Measurements from ENCODE around the gene EPAS1.

Gene EPAS1

DNA sequence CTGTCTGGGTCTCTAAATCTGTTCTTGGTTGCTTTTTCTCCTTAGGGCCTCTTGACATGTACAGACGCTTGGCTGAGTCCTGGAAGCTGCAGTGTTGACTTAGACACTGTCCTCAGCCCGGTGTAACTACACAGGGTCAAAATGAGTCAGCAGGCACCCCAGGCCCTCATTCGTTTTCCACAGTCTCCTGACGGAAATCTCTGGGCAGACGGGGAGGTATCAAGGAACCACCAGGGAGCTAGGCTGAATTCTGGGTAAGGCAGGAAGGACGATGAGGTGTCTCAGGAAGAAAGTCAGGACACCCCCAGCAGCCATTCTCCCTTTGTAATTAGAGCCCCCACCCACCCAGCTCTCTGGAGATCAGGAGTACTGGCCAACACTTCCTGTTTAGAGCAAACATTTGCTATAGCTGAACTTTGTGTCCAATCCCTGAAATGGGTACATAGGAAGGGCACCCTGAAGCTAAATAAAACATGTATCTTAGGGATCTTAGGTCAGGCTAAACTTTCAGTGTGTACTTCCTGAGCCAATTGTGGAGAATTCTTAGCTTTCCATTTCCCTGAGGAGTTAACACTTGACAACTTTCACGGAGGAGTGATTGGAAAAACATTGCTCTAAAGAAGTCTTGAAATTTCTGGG lies 23.9 kb upstream of the EPAS1 start:
- no peak for DNase-seq (ENCODE audit: low spot score)

DNA sequence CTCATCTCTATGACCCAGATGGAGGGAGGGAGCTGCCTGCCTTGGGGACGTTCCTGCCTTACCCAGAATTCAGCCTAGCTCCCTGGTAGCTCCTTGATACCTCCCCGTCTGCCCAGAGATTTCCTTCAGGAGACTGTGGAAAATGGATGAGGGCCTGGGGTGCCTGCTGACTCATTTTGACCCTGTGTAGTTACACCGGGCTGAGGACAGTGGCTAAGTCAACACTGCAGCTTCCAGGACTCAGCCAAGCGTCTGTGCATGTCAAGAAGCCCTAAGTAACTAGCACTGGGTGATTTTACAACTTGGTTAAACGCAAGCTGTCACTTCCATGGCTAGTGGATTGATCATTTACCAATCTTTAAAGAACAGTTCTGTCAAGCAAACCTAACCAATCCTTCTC lies 23.3 kb upstream of the EPAS1 start:
- DNase-seq (ENCODE audit: low spot score), result no peak

DNA sequence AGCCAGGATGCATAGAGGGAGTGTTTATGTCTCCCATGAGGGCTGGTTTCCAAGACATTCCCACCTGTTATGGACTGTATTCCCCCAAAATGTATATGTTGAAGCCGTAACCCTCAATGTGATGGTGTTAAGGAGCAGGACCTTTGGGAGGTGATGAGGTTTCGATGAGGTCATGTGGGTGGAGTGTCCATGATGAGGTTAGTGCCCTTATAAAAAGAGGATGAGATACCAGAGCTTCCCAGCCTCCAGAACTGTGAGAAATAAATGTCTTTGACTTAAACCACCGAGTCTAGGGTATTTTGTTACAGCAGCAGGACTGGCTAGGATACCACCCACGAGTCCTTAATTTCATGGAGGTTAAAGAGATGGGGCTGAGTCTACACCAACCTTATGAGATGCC lies 22.6 kb upstream of the EPAS1 start:
- no peak for DNase-seq (ENCODE audit: low spot score)

DNA sequence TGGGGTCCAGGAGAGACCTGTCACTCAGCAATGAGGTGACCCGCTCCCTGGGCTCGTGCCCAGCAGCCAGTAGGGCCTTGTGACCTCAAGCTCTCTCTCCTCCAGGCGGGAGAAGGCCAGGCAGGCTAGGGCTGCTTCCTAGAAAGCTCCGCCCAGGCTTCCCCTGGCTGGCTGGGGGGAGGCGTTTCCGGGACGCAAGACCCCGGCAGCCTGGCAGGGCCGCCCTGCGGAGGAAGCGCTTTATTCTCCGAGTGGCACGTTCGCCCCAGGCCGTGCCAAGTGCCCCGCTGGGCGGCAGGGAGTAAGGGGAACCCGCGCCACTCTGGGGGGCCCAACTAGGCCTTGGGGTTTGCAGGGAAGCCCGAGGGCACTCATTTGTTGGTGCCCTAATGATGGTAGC lies 21.2 kb upstream of the EPAS1 start:
- no peak for DNase-seq (ENCODE audit: low spot score)

DNA sequence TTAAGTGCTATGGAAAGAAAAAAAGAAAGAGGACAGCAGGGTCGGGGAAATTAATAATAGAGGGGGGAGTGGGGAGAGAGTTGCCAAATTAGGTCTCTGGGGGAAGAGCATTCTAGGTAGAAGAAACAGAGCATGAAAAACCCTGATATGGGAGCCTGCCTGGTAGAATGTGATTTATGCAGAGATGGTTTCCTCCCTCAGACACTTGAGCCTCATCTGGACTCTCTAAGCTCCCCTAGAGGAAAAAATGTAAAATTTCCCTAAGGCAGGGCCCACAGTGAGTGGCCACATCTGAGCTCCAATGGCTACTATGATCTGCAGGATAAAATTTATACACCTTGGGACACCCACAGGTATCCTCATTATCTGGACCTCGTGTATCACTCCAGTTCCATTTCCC lies 20.6 kb upstream of the EPAS1 start:
- no peak for DNase-seq (ENCODE audit: low spot score)

DNA sequence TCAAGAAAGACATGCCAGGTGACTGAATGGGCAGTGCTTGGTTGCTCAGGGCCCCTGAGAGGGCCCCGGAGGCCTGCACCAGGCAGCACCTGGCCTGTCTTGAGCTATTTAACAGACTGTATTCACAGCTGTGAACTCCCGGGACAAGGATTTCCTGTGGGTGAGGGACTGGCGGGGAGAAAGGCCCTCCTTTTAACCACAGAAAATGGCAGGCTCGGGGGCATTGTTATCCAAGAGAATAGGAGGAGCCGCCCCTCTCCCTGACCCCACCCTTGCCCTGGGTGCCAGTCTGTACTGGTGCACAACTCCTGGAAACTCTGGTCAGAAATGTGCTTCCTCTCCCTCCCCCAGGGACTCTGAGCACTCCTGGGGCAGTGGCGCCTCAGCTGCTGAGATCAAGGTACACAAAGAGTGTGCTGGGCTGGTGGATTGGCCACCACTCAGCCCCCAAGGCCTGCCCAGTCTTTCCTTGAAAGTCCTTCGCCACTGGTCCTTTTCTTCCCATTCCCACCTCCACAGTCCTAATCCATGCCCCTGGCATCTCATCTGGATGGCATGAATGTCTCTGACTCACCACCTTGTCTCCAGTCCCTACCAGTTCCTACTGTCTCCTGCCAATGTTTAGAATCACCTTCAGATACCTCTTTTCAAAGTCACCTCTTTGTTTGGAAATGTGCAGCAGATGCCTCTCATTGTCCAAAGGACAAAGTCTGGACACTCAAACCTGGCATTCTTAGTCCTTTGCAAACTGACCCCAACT lies 19.6 kb upstream of the EPAS1 start:
- no peak for DNase-seq (ENCODE audit: low spot score)

DNA sequence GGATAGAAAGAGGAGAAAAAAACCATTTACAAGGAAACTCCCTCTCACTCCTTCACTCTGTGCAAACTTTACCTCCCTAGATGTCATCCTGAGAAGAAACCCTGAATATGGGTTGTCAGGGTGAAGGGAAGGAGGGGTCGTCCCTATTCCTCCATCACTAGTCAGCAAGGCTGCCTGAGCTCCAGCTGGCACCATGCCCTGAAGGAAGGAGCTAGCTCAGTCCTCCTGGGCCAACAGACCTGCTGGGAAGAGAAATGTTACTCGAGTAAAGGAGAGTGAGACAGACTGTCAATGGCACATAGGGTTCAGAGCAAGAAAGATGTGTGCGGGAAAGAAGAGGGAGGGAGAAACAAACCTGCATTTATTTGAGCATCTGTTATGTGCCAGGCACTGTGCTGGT lies 18.3 kb upstream of the EPAS1 start:
- no peak for DNase-seq (ENCODE audit: low spot score)

DNA sequence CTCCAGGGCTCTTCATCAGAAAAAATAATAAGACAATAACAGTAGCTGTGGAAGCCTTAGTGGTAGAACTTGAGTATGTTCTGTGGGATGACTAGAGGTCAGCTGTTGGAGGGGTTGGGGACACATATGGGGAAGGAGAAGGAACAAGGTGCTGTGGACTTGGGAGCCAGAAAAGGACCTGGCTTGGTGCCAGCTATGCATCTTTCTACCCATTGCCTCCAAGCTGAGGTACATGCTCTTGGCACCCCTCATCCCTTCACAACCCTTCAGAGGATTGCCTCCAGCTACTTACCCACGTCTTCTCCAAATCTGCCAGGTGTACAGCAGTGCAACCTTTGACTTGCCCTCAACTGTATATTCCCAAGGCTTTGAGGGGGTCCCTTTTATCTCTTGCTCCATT lies 15.3 kb upstream of the EPAS1 start:
- no peak for DNase-seq (ENCODE audit: low spot score)

DNA sequence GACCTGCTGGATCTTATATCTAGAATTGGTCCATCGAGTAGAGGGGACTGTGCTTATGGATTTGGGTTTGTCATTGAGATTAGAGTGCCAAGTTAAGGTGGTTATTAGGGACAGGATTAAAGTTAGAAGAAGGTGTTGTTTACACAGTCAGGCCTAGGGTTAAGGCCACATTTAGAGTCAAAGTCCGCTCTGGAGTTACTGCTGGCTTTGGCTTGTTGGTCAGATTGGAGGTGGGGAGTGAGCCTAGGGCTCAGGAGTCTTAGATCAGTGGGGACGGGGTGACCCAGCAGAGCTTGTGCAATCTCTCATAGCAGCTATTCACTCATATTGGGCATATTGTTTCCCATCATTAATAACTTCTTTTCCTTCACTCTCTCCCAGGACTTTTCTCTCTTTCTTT lies 13.5 kb upstream of the EPAS1 start:
- DNase-seq (ENCODE audit: low spot score), result no peak

DNA sequence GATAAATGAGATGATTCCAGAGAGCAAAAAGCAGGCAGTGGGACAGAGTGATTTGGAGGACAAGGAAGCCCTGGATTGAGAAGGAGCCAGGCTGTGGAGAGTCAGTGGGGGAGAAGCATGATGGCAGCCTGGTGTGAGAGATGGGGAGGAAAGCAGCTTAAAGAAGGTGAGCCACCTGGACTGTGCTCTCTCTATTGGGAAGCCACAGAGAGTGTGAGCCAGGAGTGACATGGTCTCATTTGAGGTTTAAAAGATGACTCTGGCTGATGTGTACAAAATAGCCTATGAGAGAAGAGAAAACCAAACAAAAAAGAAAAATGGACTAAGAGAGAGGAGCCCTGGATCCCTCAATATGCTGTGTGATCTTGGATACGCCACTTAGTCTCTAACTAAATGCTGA lies 12.9 kb upstream of the EPAS1 start:
- no peak for DNase-seq (ENCODE audit: low spot score)

DNA sequence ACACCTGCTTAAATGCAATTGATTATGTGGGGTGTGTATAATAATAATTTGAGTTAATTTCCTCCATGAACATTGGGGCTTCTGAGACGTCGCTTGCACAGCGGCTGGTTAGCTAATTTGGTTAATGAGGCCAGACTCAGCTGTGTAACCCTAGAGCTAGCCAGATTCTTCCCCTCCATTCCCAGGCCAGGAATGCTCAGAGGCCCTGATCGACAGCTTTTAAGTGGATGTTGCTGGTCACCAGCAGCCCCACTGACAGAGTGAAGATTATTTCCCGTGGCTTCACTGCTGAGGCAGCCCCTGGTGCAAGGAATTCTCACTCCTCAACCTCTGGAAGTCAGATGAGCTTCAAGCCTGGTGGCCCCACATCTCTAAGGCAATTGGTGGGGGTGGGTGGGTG lies 12.4 kb upstream of the EPAS1 start:
- DNase-seq (ENCODE audit: low spot score), result no peak

DNA sequence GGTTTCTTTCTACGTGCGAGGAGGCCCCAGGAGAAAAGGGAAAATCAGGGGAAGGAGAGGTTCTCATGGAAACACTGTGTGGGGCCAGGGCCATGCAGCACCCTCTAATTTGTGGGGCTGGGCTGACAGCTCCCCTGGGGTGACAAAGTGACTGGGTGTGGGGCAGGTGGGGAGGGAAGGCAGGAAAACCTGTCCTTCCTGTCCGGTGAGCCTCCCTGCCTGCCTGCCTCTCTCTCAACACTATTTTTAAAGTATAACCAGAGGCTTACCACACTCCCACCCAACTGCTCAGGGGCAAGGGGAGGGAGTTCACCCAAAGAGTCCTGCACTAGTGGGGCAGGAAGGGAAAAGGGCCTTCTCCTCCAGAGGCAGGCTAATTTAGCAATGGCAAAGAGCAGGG lies 10.5 kb upstream of the EPAS1 start:
- DNase-seq (ENCODE audit: low spot score), result no peak

DNA sequence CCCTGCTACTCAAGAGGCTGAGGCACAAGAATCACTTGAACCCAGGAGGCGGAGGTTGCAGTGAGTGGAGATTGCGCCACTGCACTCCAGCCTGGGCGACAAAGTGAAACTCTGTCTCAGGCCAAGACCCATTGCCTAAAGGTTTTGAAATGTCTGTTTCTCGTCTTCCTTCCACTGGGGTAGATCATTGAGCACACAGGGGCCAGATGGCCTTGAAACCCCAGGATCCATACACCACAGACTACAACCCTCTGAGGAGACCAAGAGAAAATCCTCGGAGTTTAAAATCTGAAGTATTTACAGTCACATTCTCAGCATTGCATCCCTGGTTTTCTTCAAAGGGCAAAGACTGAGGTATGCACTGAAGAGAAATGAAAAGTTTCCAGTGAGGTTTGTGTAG lies 7.1 kb upstream of the EPAS1 start:
- no peak for DNase-seq (ENCODE audit: low spot score)

DNA sequence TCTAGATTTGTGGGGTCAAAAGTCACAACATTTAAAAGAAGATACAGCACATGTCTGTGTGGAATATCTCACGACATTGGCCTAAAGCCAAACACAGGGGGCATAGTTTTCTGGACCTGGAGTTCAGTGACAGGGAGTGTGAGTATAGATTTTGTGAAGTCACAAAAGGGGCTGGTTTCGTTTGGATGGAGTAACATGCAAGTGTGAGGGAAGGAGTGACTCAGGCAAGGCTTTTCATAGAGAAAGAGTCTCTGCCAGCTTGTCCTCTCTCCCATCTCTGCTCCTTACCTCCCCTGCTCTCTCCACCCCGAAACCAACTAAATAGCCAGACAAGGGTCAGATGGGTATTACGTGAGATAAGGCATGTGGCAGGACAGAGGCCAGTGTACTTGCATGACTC lies 3.7 kb upstream of the EPAS1 start:
- DNase-seq (ENCODE audit: low spot score), result no peak

DNA sequence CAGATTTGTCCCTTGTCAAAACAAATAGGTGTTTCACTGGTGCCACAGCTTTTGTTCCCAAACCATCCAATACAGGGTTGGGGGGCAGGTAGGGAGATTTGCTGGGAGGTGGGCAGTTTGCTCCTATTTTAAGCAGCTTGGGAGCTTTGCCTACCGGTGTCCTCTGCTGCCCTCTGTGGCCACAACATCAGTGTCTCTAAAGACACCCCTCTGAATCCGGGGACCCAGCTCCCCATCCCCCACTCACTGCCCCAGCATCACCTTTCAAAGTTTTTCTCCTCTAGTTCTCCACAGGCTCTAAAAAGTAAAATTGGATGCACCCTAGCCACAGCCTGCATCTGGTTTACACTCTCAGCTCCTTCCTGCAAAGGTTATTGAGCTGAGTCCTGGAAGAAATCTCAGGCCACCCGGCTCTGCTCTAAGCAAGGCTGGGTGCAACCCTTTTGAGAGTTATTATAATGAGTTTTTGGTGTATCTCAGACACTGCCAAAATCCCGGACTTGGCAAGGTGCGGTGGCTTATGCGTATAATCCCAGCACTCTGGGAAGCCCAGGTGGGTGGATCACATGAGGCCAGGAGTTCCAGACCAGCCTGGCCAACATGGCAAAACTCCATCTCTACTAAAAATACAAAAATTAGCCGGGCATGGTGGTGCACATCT lies 2.9 kb upstream of the EPAS1 start:
- DNase-seq (ENCODE audit: low spot score), result peak; percentile 45

DNA sequence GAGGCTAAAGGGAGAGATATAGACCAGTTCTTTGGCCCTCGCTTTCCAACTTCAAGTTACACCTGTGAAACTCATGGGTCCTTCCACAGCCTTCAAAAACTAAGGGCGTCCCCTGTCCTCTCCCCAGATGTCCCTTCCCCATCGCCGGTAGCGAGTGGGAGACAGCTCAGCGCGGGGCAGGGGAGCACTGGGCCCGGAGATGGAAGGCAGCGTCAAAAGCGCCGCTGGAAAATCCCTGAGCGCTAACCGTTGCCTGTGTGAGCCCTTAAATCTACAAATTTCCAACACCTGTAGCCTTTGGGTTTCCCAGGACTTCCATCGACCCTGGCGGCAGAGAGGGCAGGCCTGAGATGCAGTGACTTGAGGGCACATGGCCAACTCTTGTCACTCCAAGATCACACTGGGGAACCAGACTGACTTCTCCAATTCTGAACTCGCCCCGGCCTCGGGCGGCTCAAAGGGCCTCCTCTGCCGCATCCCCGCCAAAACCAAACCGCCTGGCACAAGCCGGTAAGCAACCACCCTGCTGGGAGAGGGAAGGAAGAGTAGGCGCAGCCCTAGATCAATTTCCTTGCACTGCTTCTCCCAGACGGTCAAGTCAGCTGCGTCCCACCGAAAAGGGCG lies 879 bp upstream of the EPAS1 start:
- DNase-seq (ENCODE audit: low spot score), result no peak

DNA sequence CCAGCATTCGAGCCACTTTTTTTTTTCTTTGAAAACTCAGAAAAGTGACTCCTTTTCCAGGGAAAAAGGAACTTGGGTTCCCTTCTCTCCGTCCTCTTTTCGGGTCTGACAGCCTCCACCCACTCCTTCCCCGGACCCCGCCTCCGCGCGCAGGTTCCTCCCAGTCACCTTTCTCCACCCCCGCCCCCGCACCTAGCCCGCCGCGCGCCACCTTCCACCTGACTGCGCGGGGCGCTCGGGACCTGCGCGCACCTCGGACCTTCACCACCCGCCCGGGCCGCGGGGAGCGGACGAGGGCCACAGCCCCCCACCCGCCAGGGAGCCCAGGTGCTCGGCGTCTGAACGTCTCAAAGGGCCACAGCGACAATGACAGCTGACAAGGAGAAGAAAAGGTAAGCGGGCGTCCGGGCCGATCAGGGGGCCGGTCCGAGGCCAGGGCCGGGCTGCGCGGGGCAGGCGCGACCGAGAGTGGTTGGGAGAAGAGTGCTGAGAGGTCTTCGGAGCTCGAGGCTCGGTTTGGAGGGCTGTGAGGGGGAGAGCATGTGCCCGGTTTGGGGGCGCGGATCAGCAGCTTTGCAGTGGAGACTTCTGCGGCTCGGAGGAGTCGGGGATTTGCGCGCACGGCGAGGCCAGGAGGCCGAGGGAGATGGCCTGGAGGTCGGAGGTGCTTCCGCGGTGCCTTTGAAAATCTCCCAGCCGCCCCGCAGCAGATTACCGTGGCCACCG lies 502 bp downstream of the EPAS1 start:
- no peak for DNase-seq (ENCODE audit: low spot score)

DNA sequence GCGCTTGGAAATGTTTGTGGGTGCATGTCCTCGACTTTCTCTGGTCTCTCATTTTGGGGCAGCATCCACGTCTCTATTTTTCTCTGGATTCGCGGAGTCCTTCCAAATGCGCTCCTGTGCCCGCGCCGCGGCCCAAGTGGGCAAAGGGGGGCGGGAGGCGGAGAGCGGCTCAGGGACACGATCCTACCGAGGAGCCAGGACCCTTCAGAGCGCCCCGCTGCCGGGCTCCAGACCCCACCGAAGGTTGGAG lies 990 bp downstream of the EPAS1 start:
- no peak for DNase-seq (ENCODE audit: low spot score)

DNA sequence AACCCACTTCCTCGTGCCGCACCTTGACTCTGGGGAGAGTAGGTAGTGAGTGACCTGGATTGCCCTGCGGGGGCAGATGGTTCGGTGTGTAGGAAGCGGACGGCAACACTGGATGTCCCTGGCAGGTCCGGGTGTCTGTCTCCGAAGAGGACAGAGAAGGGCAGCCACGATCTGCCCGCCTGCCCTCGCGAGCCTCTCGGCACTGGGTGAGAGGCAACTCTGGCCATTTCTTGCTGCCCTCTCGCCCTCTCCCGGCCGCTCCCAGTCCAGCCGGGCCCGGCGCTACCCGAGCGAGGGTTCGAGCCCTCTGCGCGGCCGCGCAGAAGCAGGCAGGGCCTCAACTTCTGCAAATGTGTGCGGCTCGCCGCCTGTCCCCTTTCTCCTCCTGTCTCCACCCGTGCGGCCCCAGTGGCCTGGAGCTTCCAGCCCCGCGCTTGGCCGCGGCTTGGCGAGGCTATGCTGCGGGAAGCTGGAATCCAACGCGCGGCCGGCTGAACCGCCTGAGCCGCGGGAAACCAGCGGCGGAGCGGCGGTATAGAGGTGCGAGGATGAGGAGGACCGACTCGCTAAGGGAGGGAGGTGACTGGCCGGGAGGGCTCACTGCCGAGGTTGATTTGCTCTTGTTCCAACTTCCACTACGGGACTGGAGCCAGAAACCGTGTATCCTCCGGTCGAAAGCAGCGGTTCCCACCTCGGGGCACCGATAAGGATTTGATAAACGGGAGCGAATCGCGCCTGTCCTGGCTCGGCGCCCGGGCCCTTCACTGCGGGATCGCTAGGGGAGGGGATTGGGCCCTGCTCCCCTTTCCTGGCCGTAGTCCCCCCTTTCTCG lies 1.5 kb downstream of the EPAS1 start:
- DNase-seq (ENCODE audit: low spot score), result no peak

DNA sequence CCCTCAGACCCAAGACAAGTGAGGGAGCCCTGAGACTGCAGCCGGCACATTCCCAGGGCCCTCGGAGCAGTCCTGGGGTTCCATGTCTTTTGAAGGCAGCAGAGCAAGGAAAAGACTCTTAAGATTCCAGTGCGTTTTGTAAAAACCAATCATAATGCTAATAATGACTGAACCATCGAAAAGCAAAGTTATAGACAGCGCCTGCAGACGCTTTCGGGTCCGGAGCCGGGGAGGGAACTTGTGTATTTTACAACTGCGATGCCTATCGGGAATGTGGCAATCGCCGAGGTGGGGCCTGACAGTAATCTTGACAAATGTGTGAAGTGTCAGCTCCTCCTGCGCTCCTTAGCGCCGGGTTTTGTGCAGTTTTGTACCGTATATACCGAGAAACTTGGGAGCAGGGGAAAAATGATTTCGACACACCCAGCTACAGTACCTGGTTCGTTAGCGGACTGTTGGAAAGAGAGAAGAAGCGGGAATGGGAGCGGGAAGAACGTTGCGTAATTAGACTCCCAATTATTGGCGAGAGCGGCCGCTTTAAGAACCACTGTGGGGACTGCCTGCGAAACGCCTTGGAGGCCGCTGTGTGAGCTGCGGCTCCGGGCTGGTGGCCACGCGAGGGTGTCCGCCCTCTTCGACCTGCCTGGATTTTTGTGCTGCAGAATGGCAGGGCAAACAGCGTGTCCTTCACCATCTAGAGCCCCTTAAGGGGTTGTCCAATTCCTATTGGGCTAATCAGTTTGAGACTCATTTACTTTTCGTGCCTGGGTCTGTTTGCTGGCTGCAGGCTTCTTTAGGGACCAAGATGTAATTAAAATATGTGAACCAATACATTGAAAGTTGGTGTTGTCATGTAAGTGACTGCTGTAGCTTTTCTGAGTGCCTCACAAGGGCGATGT lies 2.4 kb downstream of the EPAS1 start:
- DNase-seq (ENCODE audit: low spot score), result no peak

DNA sequence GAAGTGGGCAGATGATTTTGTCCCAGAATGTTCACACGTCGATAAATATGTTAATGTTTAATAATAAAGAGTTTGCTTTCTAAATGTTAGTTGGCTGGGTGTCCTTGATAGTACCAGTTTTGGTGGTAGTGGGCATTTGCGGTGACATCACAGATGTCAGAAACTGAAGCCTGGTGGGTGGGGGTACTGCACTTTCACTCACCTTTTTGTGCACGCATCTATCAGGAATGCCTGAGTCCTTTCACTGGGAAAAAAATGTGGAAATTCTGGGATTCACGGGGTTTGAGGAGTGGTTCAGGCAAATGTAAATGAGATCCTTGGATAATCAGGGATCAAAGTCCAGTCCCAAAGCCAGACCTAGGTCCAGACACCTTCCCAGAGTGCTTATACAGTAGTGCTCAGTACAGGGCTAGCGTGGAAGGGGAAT lies 3.2 kb downstream of the EPAS1 start:
- no peak for DNase-seq (ENCODE audit: low spot score)
